Loucy (cell line): ENCODE data around the gene ACVR1.

ENCODE experiments used
- H2AFZ ChIP-seq: fragments of 200-600 bp; sonication (generic); 2 replicates; pipeline ENCODE4 v1.6.0; 2016; ENCODE audit warnings: antibody characterized with exemption, mild to moderate bottlenecking, low read length, moderate library complexity
- H3F3A ChIP-seq: fragments of 200-600 bp; 2 replicates; pipeline ENCODE4 v1.6.0; 2016; ENCODE audit warnings: antibody characterized with exemption, low read depth, mild to moderate bottlenecking
- H3K27me3 ChIP-seq: fragments of 200-600 bp; sonication (generic); 2 replicates; pipeline ENCODE4 v1.6.1; 2014; ENCODE audit warnings: low read length, mild to moderate bottlenecking; ENCODE audit not compliant: insufficient read depth, poor library complexity, severe bottlenecking
- H3K36me3 ChIP-seq: fragments of 200-600 bp; sonication (generic); 2 replicates; pipeline ENCODE4 v1.6.1; 2016; ENCODE audit warnings: low read length; ENCODE audit not compliant: insufficient read depth
- H3K4me1 ChIP-seq: fragments of 200-600 bp; sonication (generic); 2 replicates; pipeline ENCODE4 v1.5.1; 2014; ENCODE audit warnings: low read length, mild to moderate bottlenecking; ENCODE audit not compliant: insufficient read depth, poor library complexity, severe bottlenecking
- H3K4me2 ChIP-seq: fragments of 200-600 bp; sonication (generic); 2 replicates; pipeline ENCODE4 v1.6.0; 2014; ENCODE audit warnings: antibody characterized with exemption, low read length, low read depth, mild to moderate bottlenecking; ENCODE audit not compliant: poor library complexity, severe bottlenecking
- H3K4me3 ChIP-seq: fragments of 200-600 bp; sonication (generic); 2 replicates; pipeline ENCODE4 v1.5.1; 2014; ENCODE audit warnings: low read length, mild to moderate bottlenecking, mixed read lengths; ENCODE audit not compliant: poor library complexity, severe bottlenecking
- H3K79me2 ChIP-seq: fragments of 200-600 bp; sonication (generic); 2 replicates; pipeline ENCODE4 v1.6.1; 2014; ENCODE audit warnings: low read length; ENCODE audit not compliant: insufficient read depth
- H3K9ac ChIP-seq: fragments of 200-600 bp; sonication (generic); 2 replicates; pipeline ENCODE4 v1.6.0; 2014; ENCODE audit warnings: mild to moderate bottlenecking, low read depth, low read length, moderate library complexity; ENCODE audit not compliant: poor library complexity, severe bottlenecking
- H3K9me2 ChIP-seq: fragments of 200-600 bp; sonication (generic); replicated peaks from 2 replicates; pipeline ENCODE4 v1.6.1; 2016; ENCODE audit warnings: low read depth, low read length, mixed read lengths
- H3K9me3 ChIP-seq: fragments of 200-600 bp; sonication (generic); 2 replicates; pipeline ENCODE4 v1.6.1; 2014; ENCODE audit warnings: mild to moderate bottlenecking, antibody characterized with exemption, low read length, low read depth; ENCODE audit not compliant: insufficient read depth
- H4K20me1 ChIP-seq: fragments of 200-600 bp; sonication (generic); 2 replicates; pipeline ENCODE4 v1.6.0; 2014; ENCODE audit warnings: antibody characterized with exemption, low read length, mild to moderate bottlenecking; ENCODE audit not compliant: insufficient read depth, poor library complexity, severe bottlenecking
- CTCF ChIP-seq: fragments of 200-600 bp; sonication (generic); conservative IDR thresholded peaks from 2 replicates; pipeline ENCODE4 v1.5.1; 2014; ENCODE audit warnings: mild to moderate bottlenecking, antibody characterized with exemption, low read length
- EZH2phosphoT487 ChIP-seq: fragments of 200-600 bp; IDR thresholded peaks from 2 replicates; pipeline ENCODE4 v1.6.1; 2018; ENCODE audit warnings: antibody characterized with exemption, mild to moderate bottlenecking, moderate library complexity, borderline replicate concordance

The ACVR1 gene

GRCh38 chr2:157902692-157903091, 26.6 kb upstream of the ACVR1 start:
- H3K9ac ChIP-seq = no peak overlapping the region
- no peak overlapping the region for H2AFZ ChIP-seq
- H3K4me3 ChIP-seq = no peak overlapping the region
- H3K79me2 ChIP-seq = no peaks in the 10 kb centered on the region
- H4K20me1 ChIP-seq = no peaks in the 10 kb centered on the region
- H3K4me2 ChIP-seq = no peak overlapping the region
- TF ChIP-seq CTCF = no peak
- TF ChIP-seq EZH2phosphoT487 = no peak
- no peaks in the 10 kb centered on the region for H3K36me3 ChIP-seq
- no peaks in the 10 kb centered on the region for H3K27me3 ChIP-seq
- no peaks in the 10 kb centered on the region for H3K9me2 ChIP-seq
- no peaks in the 10 kb centered on the region for H3K9me3 ChIP-seq
- no peaks in the 10 kb centered on the region for H3F3A ChIP-seq
- H3K4me1 ChIP-seq = peaks cover under 1% of the 10 kb centered on the region

- no peaks in the 10 kb centered on the region for H3K79me2 ChIP-seq
- no peaks in the 10 kb centered on the region for H3F3A ChIP-seq
- TF ChIP-seq EZH2phosphoT487 = no peak
- TF ChIP-seq CTCF = peak; percentile 60
- no peak overlapping the region for H3K9ac ChIP-seq
- H4K20me1 ChIP-seq = no peaks in the 10 kb centered on the region
- peaks cover 4% of the 10 kb centered on the region for H3K4me1 ChIP-seq
- H3K27me3 ChIP-seq = no peaks in the 10 kb centered on the region
- no peaks in the 10 kb centered on the region for H3K9me3 ChIP-seq
- H3K4me2 ChIP-seq = no peak overlapping the region
- no peaks in the 10 kb centered on the region for H3K9me2 ChIP-seq
- no peaks in the 10 kb centered on the region for H3K36me3 ChIP-seq
- no peak overlapping the region for H2AFZ ChIP-seq
- no peak overlapping the region for H3K4me3 ChIP-seq
These were observed 25.2 kb upstream of the ACVR1 start for GRCh38 chr2:157901325-157901724.

GRCh38 chr2:157900684-157901083, 24.6 kb upstream of the ACVR1 start:
- Histone ChIP-seq H3K27me3 (no peaks in the 10 kb centered on the region), H4K20me1 (no peaks in the 10 kb centered on the region), H3K79me2 (no peaks in the 10 kb centered on the region), H3K36me3 (no peaks in the 10 kb centered on the region), H3K9ac (no peak overlapping the region), H3K4me2 (no peak overlapping the region), H3K4me3 (no peak overlapping the region), H3K4me1 (peaks cover 4% of the 10 kb centered on the region), H2AFZ (no peak overlapping the region), H3K9me3 (no peaks in the 10 kb centered on the region), H3K9me2 (no peaks in the 10 kb centered on the region), H3F3A (no peaks in the 10 kb centered on the region)
- TF ChIP-seq EZH2phosphoT487 (no peak), CTCF (no peak)
